Gastroesophageal sphincter (tissue), 3 donors: Measurements from ENCODE around the gene CCDC3.

Experiments
- CTCF ChIP-seq, 4 experiments: fragments of 200-600 bp in 2 of 4; fragments of 450-650 bp in 2 of 4; sonication (generic) in 1 of 4; IDR thresholded peaks; one replicate each; pipeline ENCODE4 v1.5.1; 2017 to 2019; ENCODE audit warnings: antibody characterized with exemption in 4 of 4, mild to moderate bottlenecking in 2 of 4, moderate library complexity in 2 of 4
- POLR2AphosphoS5 ChIP-seq: sonication (generic); formaldehyde crosslinking; IDR thresholded peaks from one replicate; pipeline ENCODE4 v1.6.1; 2017; ENCODE audit warnings: antibody characterized with exemption

- TF ChIP-seq CTCF (IDR thresholded peaks at IDR 0.05) (no peak), POLR2AphosphoS5 (no peak)
These were observed 87.4 kb downstream of the CCDC3 start for GRCh38 chr10:12914111-12914510.
